Vagina (tissue), 2 donors: ENCODE measurements around the gene MRPL50. TPM values are rescaled to one million over a fixed set of nuclear protein-coding genes. Genes with fewer than 3 reads are reported as not detected.

Source experiments
- DNase-seq, 2 donors: peaks; one replicate each; pipeline ENCODE4 v3.0.0-alpha.2; 2017; ENCODE audit errors: extremely low spot score in 2 of 2
- H3K27ac ChIP-seq: fragments of 200-600 bp; sonication (generic); one replicate; pipeline ENCODE4 v1.5.1; 2019
- H3K27me3 ChIP-seq: fragments of 200-600 bp; sonication (generic); one replicate; pipeline ENCODE4 v1.5.1; 2019
- H3K36me3 ChIP-seq, 2 donors: fragments of 200-600 bp; sonication (generic); one replicate each; pipeline ENCODE4 v1.5.1; 2017 to 2019
- H3K4me1 ChIP-seq: fragments of 200-600 bp; sonication (generic); one replicate; pipeline ENCODE4 v1.5.1; 2019
- H3K4me3 ChIP-seq, 2 donors: fragments of 200-600 bp; sonication (generic); 1 replicate in 1 of 2; 2 replicates in 1 of 2; pipeline ENCODE4 v1.5.1; 2016 to 2019
- H3K9me3 ChIP-seq: fragments of 200-600 bp; sonication (generic); one replicate; pipeline ENCODE4 v1.5.1; 2019
- POLR2A ChIP-seq, 2 donors: fragments of 450-650 bp; IDR thresholded peaks; one replicate each; pipeline ENCODE4 v1.6.1; 2017; ENCODE audit warnings: antibody characterized with exemption in 2 of 2, mild to moderate bottlenecking in 2 of 2, moderate library complexity in 2 of 2
- POLR2AphosphoS5 ChIP-seq, 2 donors: sonication (generic); formaldehyde crosslinking; IDR thresholded peaks; one replicate each; pipeline ENCODE4 v1.9.0; 2017; ENCODE audit warnings: antibody characterized with exemption in 2 of 2, mild to moderate bottlenecking in 2 of 2, low read depth in 1 of 2; ENCODE audit not compliant: insufficient read depth in 1 of 2
- intact Hi-C: fragments of 100-400 bp; cut with DNase I; formaldehyde crosslinking; loops from one replicate; pipeline ENCODE4 v1.15.1; 2023
- total RNA-seq: library from RNA; depleted of rRNA; stranded (reverse); fragments of >200 nt; gene quantifications from one replicate; pipeline ENCODE4 v1.2.3, GENCODE V29; 2016
- TF ChIP-seq, protein P1 (sequence below), 3 experiments: fragments of 450-650 bp in 2 of 3; fragments of 200-600 bp in 1 of 3; sonication (generic) in 1 of 3; IDR thresholded peaks; one replicate each; pipeline ENCODE4 v1.5.1; 2017 to 2019; ENCODE audit warnings: antibody characterized with exemption in 3 of 3, mild to moderate bottlenecking in 2 of 3, moderate library complexity in 2 of 3

MRPL50 gene
- total RNA-seq, 1 donor from 2014 or later = 8.8 TPM

- no peaks in the 10 kb centered on the region for H3K36me3 ChIP-seq
- intact Hi-C loops = no loop called here
- no peak within 1 kb of the TSS for H3K27ac ChIP-seq
- no peak within 1 kb of the TSS for H3K4me3 ChIP-seq
- TF ChIP-seq, protein P1, sequence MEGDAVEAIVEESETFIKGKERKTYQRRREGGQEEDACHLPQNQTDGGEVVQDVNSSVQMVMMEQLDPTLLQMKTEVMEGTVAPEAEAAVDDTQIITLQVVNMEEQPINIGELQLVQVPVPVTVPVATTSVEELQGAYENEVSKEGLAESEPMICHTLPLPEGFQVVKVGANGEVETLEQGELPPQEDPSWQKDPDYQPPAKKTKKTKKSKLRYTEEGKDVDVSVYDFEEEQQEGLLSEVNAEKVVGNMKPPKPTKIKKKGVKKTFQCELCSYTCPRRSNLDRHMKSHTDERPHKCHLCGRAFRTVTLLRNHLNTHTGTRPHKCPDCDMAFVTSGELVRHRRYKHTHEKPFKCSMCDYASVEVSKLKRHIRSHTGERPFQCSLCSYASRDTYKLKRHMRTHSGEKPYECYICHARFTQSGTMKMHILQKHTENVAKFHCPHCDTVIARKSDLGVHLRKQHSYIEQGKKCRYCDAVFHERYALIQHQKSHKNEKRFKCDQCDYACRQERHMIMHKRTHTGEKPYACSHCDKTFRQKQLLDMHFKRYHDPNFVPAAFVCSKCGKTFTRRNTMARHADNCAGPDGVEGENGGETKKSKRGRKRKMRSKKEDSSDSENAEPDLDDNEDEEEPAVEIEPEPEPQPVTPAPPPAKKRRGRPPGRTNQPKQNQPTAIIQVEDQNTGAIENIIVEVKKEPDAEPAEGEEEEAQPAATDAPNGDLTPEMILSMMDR (IDR thresholded peaks at IDR 0.05) = no peak
- TF ChIP-seq POLR2A (IDR thresholded peaks at IDR 0.05) (no peak), POLR2AphosphoS5 (IDR thresholded peaks at IDR 0.05; ENCODE audit: insufficient read depth in 1 of 2, low read depth in 1 of 2) (no peak)
- no peaks in the 10 kb centered on the region for H3K4me1 ChIP-seq
- H3K27me3 ChIP-seq = no peaks in the 10 kb centered on the region
- no peaks in the 10 kb centered on the region for H3K9me3 ChIP-seq
- DNase-seq = no peak
These were observed 37.2 kb upstream of the MRPL50 start, which contains the start of gene ALDOB for GRCh38 chr9:101435601-101436079. Gene ALDOB, minus strand, starts transcription at chr9:101435774. Its CDS starts 4,887 bp downstream, at chr9:101430887.

GRCh38 chr9:101434998-101435397 lies 36.6 kb upstream of the MRPL50 start:
- Histone ChIP-seq H3K9me3 (no peaks in the 10 kb centered on the region), H3K4me1 (no peaks in the 10 kb centered on the region), H3K36me3 (no peaks in the 10 kb centered on the region), H3K4me3 (no peak overlapping the region), H3K27me3 (no peaks in the 10 kb centered on the region), H3K27ac (no peak overlapping the region)
- no peak for TF ChIP-seq POLR2AphosphoS5 (IDR thresholded peaks at IDR 0.05; ENCODE audit: insufficient read depth in 1 of 2, low read depth in 1 of 2)
- TF ChIP-seq POLR2A (IDR thresholded peaks at IDR 0.05) = no peak
- TF ChIP-seq, protein P1 (IDR thresholded peaks at IDR 0.05) = no peak
- intact Hi-C loops = no loop called here
- DNase-seq = no peak

- no peak overlapping the region for H3K4me3 ChIP-seq
- DNase-seq = no peak
- no peaks in the 10 kb centered on the region for H3K27me3 ChIP-seq
- TF ChIP-seq POLR2A (IDR thresholded peaks at IDR 0.05) = no peak
- TF ChIP-seq, protein P1 (IDR thresholded peaks at IDR 0.05) = no peak
- TF ChIP-seq POLR2AphosphoS5 (IDR thresholded peaks at IDR 0.05; ENCODE audit: insufficient read depth in 1 of 2, low read depth in 1 of 2) = no peak
- H3K4me1 ChIP-seq = no peaks in the 10 kb centered on the region
- H3K27ac ChIP-seq = no peak overlapping the region
- intact Hi-C loops = no loop called here
- no peaks in the 10 kb centered on the region for H3K9me3 ChIP-seq
- no peaks in the 10 kb centered on the region for H3K36me3 ChIP-seq
These were observed 34.8 kb upstream of the MRPL50 start for GRCh38 chr9:101433229-101433628.

DNA sequence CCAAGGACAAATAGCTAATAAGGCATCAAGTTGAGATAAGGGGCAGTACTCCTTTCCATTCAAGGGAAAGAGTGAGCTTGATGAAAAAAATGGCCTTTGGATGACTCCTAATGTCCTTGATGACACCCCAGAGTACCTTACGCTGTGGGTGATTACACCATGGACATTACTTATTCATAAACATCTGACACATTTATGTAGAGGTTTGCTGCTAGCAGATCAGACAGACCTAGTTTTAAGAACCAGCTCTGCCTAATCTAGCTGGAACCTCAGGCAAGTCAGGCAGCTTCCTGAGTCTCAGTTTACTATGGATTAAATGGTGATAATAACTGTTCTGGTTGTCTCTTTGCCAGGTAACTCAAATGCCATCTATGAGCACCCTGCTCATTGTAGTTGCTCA lies 34.3 kb upstream of the MRPL50 start:
- Histone ChIP-seq H3K27ac (no peak overlapping the region), H3K9me3 (no peaks in the 10 kb centered on the region), H3K4me1 (no peaks in the 10 kb centered on the region), H3K36me3 (no peaks in the 10 kb centered on the region), H3K27me3 (no peaks in the 10 kb centered on the region), H3K4me3 (no peak overlapping the region)
- TF ChIP-seq POLR2A (IDR thresholded peaks at IDR 0.05) (no peak), POLR2AphosphoS5 (IDR thresholded peaks at IDR 0.05; ENCODE audit: insufficient read depth in 1 of 2, low read depth in 1 of 2) (no peak)
- TF ChIP-seq, protein P1 (IDR thresholded peaks at IDR 0.05) = no peak
- DNase-seq = no peak
- intact Hi-C loops = no loop called here

DNA sequence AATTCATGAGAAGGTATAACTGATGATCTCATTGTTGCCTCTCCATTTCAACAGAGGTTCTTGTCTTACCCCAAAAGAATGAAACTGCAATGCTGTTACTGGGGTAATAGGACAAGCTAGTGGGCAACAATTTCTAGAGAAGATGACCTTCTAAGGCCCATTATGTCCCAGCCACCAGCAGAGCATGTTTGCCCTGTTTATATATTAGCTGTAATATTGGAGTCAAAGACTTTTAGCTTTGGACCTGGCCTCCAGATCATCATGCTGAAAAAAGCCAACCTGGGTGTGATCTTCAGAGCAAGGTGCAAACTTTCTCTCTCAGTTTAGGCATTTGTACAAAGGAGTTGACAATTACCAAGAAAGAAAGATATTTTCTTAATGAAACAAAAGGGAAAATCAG lies 33.8 kb upstream of the MRPL50 start:
- Histone ChIP-seq H3K4me1 (no peaks in the 10 kb centered on the region), H3K9me3 (no peaks in the 10 kb centered on the region), H3K4me3 (no peak overlapping the region), H3K27ac (no peak overlapping the region), H3K27me3 (no peaks in the 10 kb centered on the region), H3K36me3 (no peaks in the 10 kb centered on the region)
- no peak for DNase-seq
- intact Hi-C loops = no loop called here
- TF ChIP-seq, protein P1 (IDR thresholded peaks at IDR 0.05) = no peak
- no peak for TF ChIP-seq POLR2A (IDR thresholded peaks at IDR 0.05)
- TF ChIP-seq POLR2AphosphoS5 (IDR thresholded peaks at IDR 0.05; ENCODE audit: insufficient read depth in 1 of 2, low read depth in 1 of 2) = no peak
